MCF 10A (cell line): ENCODE data around the gene MNAT1. TPM values are rescaled to one million over a fixed set of nuclear protein-coding genes. Genes with fewer than 3 reads are reported as not detected.
"Not testable (repeated sequence)": the region's sequence is repeated elsewhere in the genome, so short reads cannot be mapped to it uniquely, and the experiment has no call there.

Experiments used
- BruUV-seq: library from RNA; stranded (reverse); fragments of 400-500 nt; replicated peaks from 2 replicates; lab custom pipeline; 2021; lab: Mats Ljungman, UMichigan
- CTCF ChIA-PET: fragments of 300-600 bp; sonication (Branson Sonifier 250); formaldehyde crosslinking; extraction: SDS; loops from one replicate; lab custom pipeline; 2021; ENCODE audit warnings: antibody characterized with exemption, inconsistent platforms; lab: Yijun Ruan, JAX
- POLR2A ChIA-PET: fragments of 300-600, 350-650 bp; sonication (Branson Sonifier 250); formaldehyde crosslinking; extraction: SDS; loops from one replicate; lab custom pipeline; 2020; ENCODE audit warnings: antibody characterized with exemption, inconsistent platforms; lab: Yijun Ruan, JAX
- DNase-seq: peaks from one replicate; pipeline ENCODE4 v3.0.0-alpha.2; 2018; ENCODE audit not compliant: unreplicated experiment
- H3K27ac Mint-ChIP-seq: one replicate; pipeline ENCODE4 v1.8.0; 2022; ENCODE audit warnings: mild to moderate bottlenecking, low read depth, mixed read lengths; ENCODE audit not compliant: unreplicated experiment
- H3K27me3 Mint-ChIP-seq: one replicate; pipeline ENCODE4 v1.8.0; 2022; ENCODE audit warnings: mixed read lengths; ENCODE audit not compliant: insufficient read depth, unreplicated experiment
- H3K36me3 Mint-ChIP-seq: one replicate; pipeline ENCODE4 v1.8.0; 2022; ENCODE audit warnings: mild to moderate bottlenecking, moderate library complexity, mixed read lengths; ENCODE audit not compliant: insufficient read depth, unreplicated experiment
- H3K4me1 Mint-ChIP-seq: one replicate; pipeline ENCODE4 v1.8.0; 2022; ENCODE audit warnings: mixed read lengths; ENCODE audit not compliant: insufficient read depth, unreplicated experiment
- H3K4me3 Mint-ChIP-seq: one replicate; pipeline ENCODE4 v1.8.0; 2022; ENCODE audit warnings: mild to moderate bottlenecking, moderate library complexity, mixed read lengths; ENCODE audit not compliant: unreplicated experiment
- H3K9me3 Mint-ChIP-seq: one replicate; pipeline ENCODE4 v1.8.0; 2022; ENCODE audit warnings: mixed read lengths; ENCODE audit not compliant: unreplicated experiment
- CTCF ChIP-seq: fragments of 200-600 bp; IDR thresholded peaks from one replicate; pipeline ENCODE4 v1.8.0; 2022; ENCODE audit warnings: antibody characterized with exemption, mild to moderate bottlenecking; ENCODE audit not compliant: unreplicated experiment
- intact Hi-C: fragments of 100-400 bp; cut with micrococcal nuclease; formaldehyde crosslinking; loops from 2 replicates; pipeline ENCODE4 v1.14.1; 2022
- total RNA-seq: library from RNA; stranded (reverse); gene quantifications from 2 replicates; pipeline ENCODE4 v1.2.3, GENCODE V29; 2022

Gene MNAT1
- total RNA-seq, 1 experiment from 2014 or later, result 57.5 TPM

GRCh38 chr14:60878536-60878935, 144.0 kb downstream of the MNAT1 start:
- BruUV-seq, result no TSS peak
- Mint-ChIP-seq H3K27me3 (no peaks in the 10 kb centered on the region), H3K4me1 (peaks cover 9% of the 10 kb centered on the region), H3K9me3 (peaks cover 7% of the 10 kb centered on the region), H3K36me3 (peaks cover 17% of the 10 kb centered on the region), H3K27ac (no peak overlapping the region), H3K4me3 (no peak overlapping the region)
- intact Hi-C loops, result no loop called here
- CTCF ChIA-PET, result interaction anchor here (0.6 to 1.2 kb wide), 2 partner anchors 9 to 421 kb away, joined by 4 to 5 read pairs; no protein-coding TSS in a partner anchor
- POLR2A ChIA-PET, result interaction anchor here (1.0 to 1.5 kb wide), 2 partner anchors 9 to 103 kb away, joined by 3 read pairs; partner anchors contain the start of gene SLC38A6
- peak; percentile 1 for DNase-seq
- no peak for TF ChIP-seq CTCF

GRCh38 chr14:60882219-60882618, 147.7 kb downstream of the MNAT1 start:
- Mint-ChIP-seq H3K36me3 (peaks cover 22% of the 10 kb centered on the region), H3K4me3 (no peak overlapping the region), H3K4me1 (peaks cover 9% of the 10 kb centered on the region), H3K9me3 (peaks cover 26% of the 10 kb centered on the region), H3K27ac (no peak overlapping the region), H3K27me3 (no peaks in the 10 kb centered on the region)
- CTCF ChIA-PET, result no interaction called here
- POLR2A ChIA-PET, result no interaction called here
- no peak for DNase-seq
- intact Hi-C loops, result no loop called here
- TF ChIP-seq CTCF, result no peak
- BruUV-seq, result no TSS peak

- Mint-ChIP-seq H3K4me1 (peaks cover 1% of the 10 kb centered on the region), H3K4me3 (no peak overlapping the region), H3K27me3 (no peaks in the 10 kb centered on the region), H3K27ac (no peak overlapping the region), H3K36me3 (peaks cover 27% of the 10 kb centered on the region), H3K9me3 (peaks cover 26% of the 10 kb centered on the region)
- no peak for DNase-seq
- intact Hi-C loops, result no loop called here
- TF ChIP-seq CTCF, result no peak
- ChIA-PET CTCF (no interaction called here), POLR2A (interaction anchor here (0.6 kb wide), 1 partner anchor 42 kb away, joined by 3 read pairs; no protein-coding TSS in a partner anchor)
- BruUV-seq, result no TSS peak
These were observed 149.6 kb downstream of the MNAT1 start for GRCh38 chr14:60884134-60884533.

GRCh38 chr14:60890636-60891035, 156.1 kb downstream of the MNAT1 start:
- CTCF ChIA-PET, H3K27me3 Mint-ChIP-seq, intact Hi-C loops, H3K4me3 Mint-ChIP-seq, BruUV-seq, POLR2A ChIA-PET, DNase-seq, H3K4me1 Mint-ChIP-seq, H3K9me3 Mint-ChIP-seq, H3K27ac Mint-ChIP-seq: not testable (repeated sequence)
- peaks cover 17% of the 10 kb centered on the region for H3K36me3 Mint-ChIP-seq

GRCh38 chr14:60893911-60894310, 159.3 kb downstream of the MNAT1 start:
- no TSS peak for BruUV-seq
- CTCF ChIA-PET, result no interaction called here
- peaks cover 11% of the 10 kb centered on the region for H3K36me3 Mint-ChIP-seq
- intact Hi-C loops, result no loop called here
- no peaks in the 10 kb centered on the region for H3K27me3 Mint-ChIP-seq
- no peak for TF ChIP-seq CTCF
- no peaks in the 10 kb centered on the region for H3K9me3 Mint-ChIP-seq
- DNase-seq, result no peak
- no peak overlapping the region for H3K27ac Mint-ChIP-seq
- H3K4me3 Mint-ChIP-seq, result no peak overlapping the region
- POLR2A ChIA-PET, result no interaction called here
- H3K4me1 Mint-ChIP-seq, result peaks cover 6% of the 10 kb centered on the region
